ENCODE data around the gene YY1. TPM values are rescaled to one million over a fixed set of nuclear protein-coding genes. Genes with fewer than 3 reads are reported as not detected.
"Not testable (repeated sequence)": the region's sequence is repeated elsewhere in the genome, so short reads cannot be mapped to it uniquely, and the experiment has no call there.

YY1 gene
- total and polyA plus RNA-seq, 8 donors: 23.0 to 68.1 (median 41.9) TPM

GRCh38 chr14:100281286-100282082 lies 42.5 kb downstream of the YY1 start:
- TF ChIP-seq, protein P1, sequence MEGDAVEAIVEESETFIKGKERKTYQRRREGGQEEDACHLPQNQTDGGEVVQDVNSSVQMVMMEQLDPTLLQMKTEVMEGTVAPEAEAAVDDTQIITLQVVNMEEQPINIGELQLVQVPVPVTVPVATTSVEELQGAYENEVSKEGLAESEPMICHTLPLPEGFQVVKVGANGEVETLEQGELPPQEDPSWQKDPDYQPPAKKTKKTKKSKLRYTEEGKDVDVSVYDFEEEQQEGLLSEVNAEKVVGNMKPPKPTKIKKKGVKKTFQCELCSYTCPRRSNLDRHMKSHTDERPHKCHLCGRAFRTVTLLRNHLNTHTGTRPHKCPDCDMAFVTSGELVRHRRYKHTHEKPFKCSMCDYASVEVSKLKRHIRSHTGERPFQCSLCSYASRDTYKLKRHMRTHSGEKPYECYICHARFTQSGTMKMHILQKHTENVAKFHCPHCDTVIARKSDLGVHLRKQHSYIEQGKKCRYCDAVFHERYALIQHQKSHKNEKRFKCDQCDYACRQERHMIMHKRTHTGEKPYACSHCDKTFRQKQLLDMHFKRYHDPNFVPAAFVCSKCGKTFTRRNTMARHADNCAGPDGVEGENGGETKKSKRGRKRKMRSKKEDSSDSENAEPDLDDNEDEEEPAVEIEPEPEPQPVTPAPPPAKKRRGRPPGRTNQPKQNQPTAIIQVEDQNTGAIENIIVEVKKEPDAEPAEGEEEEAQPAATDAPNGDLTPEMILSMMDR (IDR thresholded peaks at IDR 0.05): no peak
- no peak for TF ChIP-seq POLR2AphosphoS5 (IDR thresholded peaks at IDR 0.05)
- no peak for TF ChIP-seq POLR2A (IDR thresholded peaks at IDR 0.05)
- no peak for TF ChIP-seq EP300 (IDR thresholded peaks at IDR 0.05)
- WGBS, 5 donors: 70 to 74% (median 72%) methylated on average over 7 to 11 of the region's 11 CpGs
- Histone ChIP-seq H3K27ac (no peak overlapping the region), H3K4me1 (peaks cover 11 to 54% (median 37%) of the 10 kb centered on the region in 4 donors), H3K9me3 (no peaks in the 10 kb centered on the region), H3K27me3 (no peaks in the 10 kb centered on the region), H3K36me3 (peaks cover 6 to 32% (median 17%) of the 10 kb centered on the region in 4 donors), H3K4me3 (no peak overlapping the region)
- intact Hi-C loops (cut with DNase I; ENCODE audit: low total_unique reads): loop anchor here (10.0 kb wide), 1 partner anchor 93 kb away; the partner anchor contains the start of gene WDR25
- DNase-seq: peak in 1 of 2 donors; percentile 17

GRCh38 chr14:100282083-100282350 lies 43.1 kb downstream of the YY1 start:
- peaks cover 5 to 27% (median 12%) of the 10 kb centered on the region in 4 donors for H3K36me3 ChIP-seq
- H3K27me3 ChIP-seq: no peaks in the 10 kb centered on the region
- TF ChIP-seq POLR2AphosphoS5 (IDR thresholded peaks at IDR 0.05): no peak
- DNase-seq: no peak
- H3K9me3 ChIP-seq: no peaks in the 10 kb centered on the region
- 94 to 97% (median 95%) methylated on average over 7 of the region's 7 CpGs for WGBS, 5 donors
- H3K4me1 ChIP-seq: peaks cover 11 to 54% (median 35%) of the 10 kb centered on the region in 4 donors
- no peak overlapping the region for H3K4me3 ChIP-seq
- intact Hi-C loops (cut with DNase I; ENCODE audit: low total_unique reads): loop anchor here (10.0 kb wide), 1 partner anchor 93 kb away; the partner anchor contains the start of gene WDR25
- no peak overlapping the region for H3K27ac ChIP-seq

DNA sequence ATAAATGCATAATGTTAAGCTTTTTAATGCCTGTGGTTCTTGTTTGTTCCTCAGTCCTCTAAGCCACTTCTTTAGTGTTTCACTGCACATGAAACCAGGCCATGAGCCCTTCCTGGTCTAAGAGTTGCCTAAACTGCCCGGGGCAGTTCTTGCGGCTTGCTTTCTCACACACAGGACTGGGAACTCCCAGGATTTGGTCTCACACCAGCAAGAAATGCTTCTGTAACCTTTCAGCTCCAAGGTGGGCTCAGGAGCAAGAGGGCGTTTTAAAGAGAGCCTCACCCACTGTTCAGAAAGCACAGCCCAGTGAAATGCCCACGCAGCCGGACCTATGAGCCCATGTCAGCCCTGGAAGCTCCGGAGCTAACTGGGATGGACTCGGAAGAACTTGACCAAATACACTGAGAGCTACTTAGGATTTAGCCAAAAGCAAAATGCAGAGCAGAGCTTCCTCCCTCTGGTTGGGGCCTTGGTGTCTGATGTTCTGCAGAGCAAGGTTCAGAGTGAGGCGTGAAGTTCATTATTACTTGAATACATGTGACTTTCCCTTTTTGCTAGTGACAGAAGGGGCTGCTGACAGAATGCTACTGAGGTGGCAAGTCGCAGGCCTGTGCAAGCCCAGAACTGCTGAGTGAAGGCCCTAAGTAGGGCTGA lies 43.9 kb downstream of the YY1 start:
- intact Hi-C loops (cut with DNase I; ENCODE audit: low total_unique reads): loop anchor here (10.0 kb wide), 1 partner anchor 92 kb away; the partner anchor contains the start of gene WDR25
- Histone ChIP-seq H3K9me3 (no peaks in the 10 kb centered on the region), H3K27me3 (no peaks in the 10 kb centered on the region), H3K4me3 (no peak overlapping the region), H3K4me1 (peaks cover 11 to 53% (median 33%) of the 10 kb centered on the region in 4 donors), H3K36me3 (peaks cover 0 to 23% (median 5%) of the 10 kb centered on the region in 4 donors), H3K27ac (no peak overlapping the region)
- peak in 1 of 2 donors; percentile 14 for DNase-seq
- TF ChIP-seq POLR2AphosphoS5 (IDR thresholded peaks at IDR 0.05) (no peak), POLR2A (IDR thresholded peaks at IDR 0.05) (no peak), EP300 (IDR thresholded peaks at IDR 0.05) (no peak)
- TF ChIP-seq, protein P1 (IDR thresholded peaks at IDR 0.05): no peak
- WGBS, 5 donors: 73 to 84% (median 80%) methylated on average over 8 to 9 of the region's 9 CpGs

DNA sequence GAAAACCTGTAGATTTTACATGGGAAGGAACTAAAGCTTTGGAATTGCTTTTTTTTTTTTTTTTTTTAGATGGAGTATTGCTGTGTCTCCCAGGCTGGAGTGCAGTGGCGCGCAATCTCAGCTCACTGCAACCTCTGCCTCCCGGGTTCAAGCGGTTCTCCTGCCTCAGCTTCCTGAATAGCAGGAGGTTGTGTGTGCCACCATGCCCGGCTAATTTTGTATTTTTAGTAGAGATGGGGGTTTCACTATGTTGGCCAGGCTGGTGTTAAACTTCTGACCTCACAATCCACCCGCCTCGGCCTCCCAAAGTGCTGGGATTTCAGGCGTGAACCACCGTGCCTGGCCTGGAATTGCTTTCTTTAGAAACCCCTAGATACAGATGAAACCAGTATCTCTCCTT lies 44.5 kb downstream of the YY1 start:
- H3K9me3 ChIP-seq, H3K4me3 ChIP-seq, H3K27me3 ChIP-seq, H3K27ac ChIP-seq, DNase-seq: not testable (repeated sequence)
- intact Hi-C loops (cut with DNase I; ENCODE audit: low total_unique reads): loop anchor here (10.0 kb wide), 1 partner anchor 91 kb away; the partner anchor contains the start of gene WDR25
- 87 to 95% (median 94%) methylated on average over 9 of the region's 9 CpGs for WGBS, 5 donors
- H3K36me3 ChIP-seq: peaks cover 0 to 21% (median 5%) of the 10 kb centered on the region in 4 donors
- H3K4me1 ChIP-seq: peaks cover 11 to 48% (median 31%) of the 10 kb centered on the region in 4 donors
